Measurements from ENCODE around the gene DCST2. TPM values are rescaled to one million over a fixed set of nuclear protein-coding genes. Genes with fewer than 3 reads are reported as not detected.
A peak's percentile ranks its signal among the peaks of the same experiment; 100 is the strongest.

The DCST2 gene
- total RNA-seq, 4 donors from 2014 or later: 0.35 to 0.54 TPM; not detected in 2

DNA sequence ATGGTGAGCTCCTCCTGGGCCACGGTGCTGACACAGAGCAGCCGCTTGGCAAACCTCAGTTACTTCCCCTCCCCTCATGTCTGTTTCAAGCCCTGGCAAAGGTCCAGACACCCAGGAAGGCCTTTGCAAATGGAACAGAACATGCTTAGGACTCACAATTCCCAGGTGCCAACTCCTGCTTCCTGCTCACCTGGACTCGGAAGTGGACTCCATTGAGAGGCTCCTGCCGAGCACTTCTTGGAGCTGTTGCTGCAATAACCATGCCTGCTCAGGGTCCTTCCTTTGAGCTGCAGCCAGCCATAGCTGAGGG lies 10.7 kb downstream of the DCST2 start:
- peaks cover 0 to 13% (median 4%) of the 10 kb centered on the region in 3 donors for H3K4me1 ChIP-seq
- H3K36me3 ChIP-seq: no peaks in the 10 kb centered on the region
- TF ChIP-seq, protein P1, sequence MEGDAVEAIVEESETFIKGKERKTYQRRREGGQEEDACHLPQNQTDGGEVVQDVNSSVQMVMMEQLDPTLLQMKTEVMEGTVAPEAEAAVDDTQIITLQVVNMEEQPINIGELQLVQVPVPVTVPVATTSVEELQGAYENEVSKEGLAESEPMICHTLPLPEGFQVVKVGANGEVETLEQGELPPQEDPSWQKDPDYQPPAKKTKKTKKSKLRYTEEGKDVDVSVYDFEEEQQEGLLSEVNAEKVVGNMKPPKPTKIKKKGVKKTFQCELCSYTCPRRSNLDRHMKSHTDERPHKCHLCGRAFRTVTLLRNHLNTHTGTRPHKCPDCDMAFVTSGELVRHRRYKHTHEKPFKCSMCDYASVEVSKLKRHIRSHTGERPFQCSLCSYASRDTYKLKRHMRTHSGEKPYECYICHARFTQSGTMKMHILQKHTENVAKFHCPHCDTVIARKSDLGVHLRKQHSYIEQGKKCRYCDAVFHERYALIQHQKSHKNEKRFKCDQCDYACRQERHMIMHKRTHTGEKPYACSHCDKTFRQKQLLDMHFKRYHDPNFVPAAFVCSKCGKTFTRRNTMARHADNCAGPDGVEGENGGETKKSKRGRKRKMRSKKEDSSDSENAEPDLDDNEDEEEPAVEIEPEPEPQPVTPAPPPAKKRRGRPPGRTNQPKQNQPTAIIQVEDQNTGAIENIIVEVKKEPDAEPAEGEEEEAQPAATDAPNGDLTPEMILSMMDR (IDR thresholded peaks at IDR 0.05): no peak
- no peak for TF ChIP-seq POLR2A (IDR thresholded peaks at IDR 0.05)
- TF ChIP-seq EP300 (IDR thresholded peaks at IDR 0.05): no peak
- TF ChIP-seq POLR2AphosphoS5 (IDR thresholded peaks at IDR 0.05): no peak
- H3K27ac ChIP-seq: no peak overlapping the region
- 60% methylated on average over 1 of the region's 4 CpGs; no CpG with 5 or more reads in 1 of the 2 donors for WGBS, 2 donors (ENCODE audit: low coverage in 1 of 2)
- ATAC-seq: no peak
- H3K27me3 ChIP-seq: no peaks in the 10 kb centered on the region
- H3K4me3 ChIP-seq: no peak overlapping the region
- no peaks in the 10 kb centered on the region for H3K9me3 ChIP-seq

DNA sequence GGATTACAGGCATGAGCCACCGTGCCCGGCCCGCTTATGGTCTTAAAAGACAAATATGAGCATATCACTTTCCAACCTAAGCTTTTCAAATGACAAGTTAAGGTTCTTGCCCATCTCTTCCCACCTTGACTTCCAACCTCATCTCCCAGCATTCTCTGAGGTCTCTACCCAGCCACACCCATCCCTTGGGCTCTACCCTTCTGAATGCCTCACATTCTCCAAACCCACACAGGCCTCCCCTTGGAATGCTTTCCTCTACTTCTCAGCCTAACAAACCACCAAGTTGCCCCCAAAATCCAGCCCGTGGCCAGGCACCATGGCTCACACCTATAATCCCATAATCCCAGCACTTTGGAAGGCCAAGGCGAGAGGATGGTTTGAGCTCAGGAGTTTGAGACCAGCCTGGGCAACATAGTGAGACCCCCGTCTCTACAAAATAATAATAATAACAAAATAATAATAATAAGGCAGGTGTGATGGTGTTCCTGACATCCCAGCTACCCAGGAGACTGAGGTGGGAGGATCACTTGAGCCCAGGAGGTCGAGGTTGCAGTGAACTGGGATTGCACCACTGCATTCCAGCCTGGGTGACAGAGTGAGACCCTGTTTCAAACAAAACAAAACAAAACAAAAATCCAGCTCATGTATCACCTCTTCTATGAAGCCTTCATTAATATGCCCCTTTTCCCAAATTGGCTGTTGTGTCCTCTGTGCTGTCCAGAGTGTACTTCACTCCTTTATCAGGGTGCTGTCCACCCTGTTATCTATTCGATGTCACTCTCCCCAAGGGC lies 11.2 kb downstream of the DCST2 start:
- Histone ChIP-seq H3K9me3 (no peaks in the 10 kb centered on the region), H3K27ac (no peak overlapping the region), H3K4me3 (no peak overlapping the region), H3K27me3 (no peaks in the 10 kb centered on the region), H3K4me1 (peaks cover 0 to 18% (median 10%) of the 10 kb centered on the region in 3 donors), H3K36me3 (no peaks in the 10 kb centered on the region)
- 81 to 100% methylated on average over 3 to 8 of the region's 8 CpGs for WGBS, 2 donors (ENCODE audit: low coverage in 1 of 2)
- no peak for ATAC-seq
- no peak for TF ChIP-seq POLR2AphosphoS5 (IDR thresholded peaks at IDR 0.05)
- no peak for TF ChIP-seq POLR2A (IDR thresholded peaks at IDR 0.05)
- TF ChIP-seq, protein P1 (IDR thresholded peaks at IDR 0.05): no peak
- TF ChIP-seq EP300 (IDR thresholded peaks at IDR 0.05): no peak

DNA sequence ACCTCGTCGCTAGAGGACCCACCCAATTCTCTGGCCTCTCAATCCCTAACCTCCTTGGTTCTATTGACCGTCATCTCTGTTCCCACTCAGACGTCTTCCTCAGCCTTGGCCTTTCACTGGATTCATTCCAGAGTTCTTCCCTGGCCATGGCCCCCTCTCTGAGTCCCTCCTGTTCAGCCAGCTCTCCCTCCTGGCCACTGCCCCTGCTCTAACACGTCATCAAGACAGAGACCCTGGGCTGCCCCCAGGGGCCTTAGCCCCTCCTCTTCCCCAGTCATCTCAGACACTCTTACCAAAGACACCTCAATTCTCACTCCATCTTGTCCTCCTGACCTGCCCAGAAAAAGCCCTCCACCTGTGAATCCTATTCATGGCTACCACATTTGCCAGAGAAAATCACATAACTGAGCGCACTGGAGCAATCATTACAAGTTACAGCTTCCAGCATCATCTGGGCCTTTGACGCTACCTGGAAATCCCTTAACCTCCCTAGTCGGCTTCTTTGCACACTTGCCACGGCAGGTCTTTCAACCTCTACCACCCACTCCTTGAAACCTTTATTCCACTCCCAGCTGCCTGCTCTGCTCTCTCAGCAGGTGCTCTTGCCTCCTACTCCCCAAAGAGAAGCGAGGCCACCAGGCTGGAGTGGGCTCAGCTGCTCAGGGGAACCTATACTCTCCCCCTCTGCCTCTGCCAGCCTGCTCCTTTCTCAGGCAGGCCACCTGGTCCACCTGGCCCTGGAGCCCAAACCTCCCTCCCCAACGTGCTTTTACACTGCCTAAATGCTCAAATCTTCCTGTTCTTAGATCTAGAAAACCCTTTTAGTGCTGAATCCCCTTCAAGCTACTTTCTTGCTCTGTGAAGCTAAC lies 14.0 kb downstream of the DCST2 start:
- Histone ChIP-seq H3K27me3 (no peaks in the 10 kb centered on the region), H3K4me3 (no peak overlapping the region), H3K9me3 (no peaks in the 10 kb centered on the region), H3K27ac (peak overlapping the region in 1 of 4 donors; percentile 90), H3K36me3 (peaks cover 0 to 21% of the 10 kb centered on the region in 2 donors), H3K4me1 (peaks cover 2 to 33% (median 19%) of the 10 kb centered on the region in 3 donors)
- TF ChIP-seq POLR2AphosphoS5 (IDR thresholded peaks at IDR 0.05) (no peak), EP300 (IDR thresholded peaks at IDR 0.05) (no peak), POLR2A (IDR thresholded peaks at IDR 0.05) (no peak)
- TF ChIP-seq, protein P1 (IDR thresholded peaks at IDR 0.05): no peak
- 71 to 74% methylated on average over 4 to 11 of the region's 11 CpGs for WGBS, 2 donors (ENCODE audit: low coverage in 1 of 2)
- ATAC-seq: no peak

- peak overlapping the region in 2 of 4 donors; percentile 85 to 90 for H3K27ac ChIP-seq
- H3K27me3 ChIP-seq: no peaks in the 10 kb centered on the region
- H3K9me3 ChIP-seq: no peaks in the 10 kb centered on the region
- peaks cover 0 to 28% of the 10 kb centered on the region in 2 donors for H3K36me3 ChIP-seq
- TF ChIP-seq POLR2A (IDR thresholded peaks at IDR 0.05) (no peak), EP300 (IDR thresholded peaks at IDR 0.05) (no peak), POLR2AphosphoS5 (IDR thresholded peaks at IDR 0.05) (no peak)
- TF ChIP-seq, protein P1 (IDR thresholded peaks at IDR 0.05): no peak
- ATAC-seq: no peak
- H3K4me3 ChIP-seq: no peak overlapping the region
- H3K4me1 ChIP-seq: peaks cover 2 to 39% (median 19%) of the 10 kb centered on the region in 3 donors
- 87 to 90% methylated on average over 4 to 5 of the region's 8 CpGs for WGBS, 2 donors (ENCODE audit: low coverage in 1 of 2)
These were observed 14.8 kb downstream of the DCST2 start for GRCh38 chr1:155018617-155019348.
